Endothelial cell of umbilical vein (primary cell): Measurements from ENCODE around the gene GPR157.

Source experiments
- EZH2 ChIP-seq: IDR thresholded peaks from 2 replicates; pipeline ENCODE4 v1.6.1; 2012; ENCODE audit warnings: borderline replicate concordance, low read depth, mild to moderate bottlenecking, moderate library complexity, low read length, inconsistent platforms; ENCODE audit not compliant: severe bottlenecking
- GATA2 ChIP-seq: IDR thresholded peaks from 2 replicates; pipeline ENCODE4 v1.7.0; 2011; ENCODE audit warnings: low read depth, mild to moderate bottlenecking, moderate library complexity, mixed read lengths, low read length; ENCODE audit not compliant: insufficient read length, insufficient read depth
- MAX ChIP-seq: IDR thresholded peaks from 2 replicates; pipeline ENCODE4 v1.6.1; 2011; ENCODE audit not compliant: insufficient read depth, insufficient read length
- MYC ChIP-seq: IDR thresholded peaks from one replicate; pipeline ENCODE4 v1.6.1; 2011; ENCODE audit warnings: mild to moderate bottlenecking, low read depth, low read length
- POLR2A ChIP-seq: IDR thresholded peaks from 2 replicates; pipeline ENCODE4 v1.6.1; 2012; ENCODE audit warnings: low read depth, mild to moderate bottlenecking, control low read depth, low read length
- POLR2AphosphoS5 ChIP-seq: IDR thresholded peaks from 2 replicates; pipeline ENCODE4 v1.6.1; 2012; ENCODE audit warnings: low read depth, mild to moderate bottlenecking, control low read depth, low read length, moderate library complexity; ENCODE audit not compliant: insufficient read depth
- TF ChIP-seq, protein P1 (sequence below), 2 donors: IDR thresholded peaks; 1 replicate in 1 of 2; 2 replicates in 1 of 2; pipeline ENCODE4 v1.5.1; 2011; ENCODE audit warnings: low read length in 2 of 2, mild to moderate bottlenecking in 2 of 2, moderate library complexity in 2 of 2, control low read depth in 1 of 2, inconsistent platforms in 1 of 2, low read depth in 1 of 2; ENCODE audit not compliant: insufficient read depth in 1 of 2; ENCODE audit errors: extremely low read depth in 1 of 2

- no peak for TF ChIP-seq POLR2A
- TF ChIP-seq, protein P1, sequence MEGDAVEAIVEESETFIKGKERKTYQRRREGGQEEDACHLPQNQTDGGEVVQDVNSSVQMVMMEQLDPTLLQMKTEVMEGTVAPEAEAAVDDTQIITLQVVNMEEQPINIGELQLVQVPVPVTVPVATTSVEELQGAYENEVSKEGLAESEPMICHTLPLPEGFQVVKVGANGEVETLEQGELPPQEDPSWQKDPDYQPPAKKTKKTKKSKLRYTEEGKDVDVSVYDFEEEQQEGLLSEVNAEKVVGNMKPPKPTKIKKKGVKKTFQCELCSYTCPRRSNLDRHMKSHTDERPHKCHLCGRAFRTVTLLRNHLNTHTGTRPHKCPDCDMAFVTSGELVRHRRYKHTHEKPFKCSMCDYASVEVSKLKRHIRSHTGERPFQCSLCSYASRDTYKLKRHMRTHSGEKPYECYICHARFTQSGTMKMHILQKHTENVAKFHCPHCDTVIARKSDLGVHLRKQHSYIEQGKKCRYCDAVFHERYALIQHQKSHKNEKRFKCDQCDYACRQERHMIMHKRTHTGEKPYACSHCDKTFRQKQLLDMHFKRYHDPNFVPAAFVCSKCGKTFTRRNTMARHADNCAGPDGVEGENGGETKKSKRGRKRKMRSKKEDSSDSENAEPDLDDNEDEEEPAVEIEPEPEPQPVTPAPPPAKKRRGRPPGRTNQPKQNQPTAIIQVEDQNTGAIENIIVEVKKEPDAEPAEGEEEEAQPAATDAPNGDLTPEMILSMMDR (IDR thresholded peaks at IDR 0.05; ENCODE audit: extremely low read depth in 1 of 2, insufficient read depth in 1 of 2, low read depth in 1 of 2, low read length in 2 of 2): no peak
- no peak for TF ChIP-seq POLR2AphosphoS5
- TF ChIP-seq MAX: no peak
- no peak for TF ChIP-seq MYC
- no peak for TF ChIP-seq EZH2
- TF ChIP-seq GATA2: no peak
Observed at GRCh38 chr1:9065213-9065751, 63.6 kb downstream of the GPR157 start.
